IMR-90 (cell line): ENCODE results near the gene ARHGAP32. TPM values are rescaled to one million over a fixed set of nuclear protein-coding genes. Genes with fewer than 3 reads are reported as not detected.

Source experiments
- ATAC-seq: fragments of 200-7000 bp; cut with Tn5 transposase; 2 replicates; pipeline ENCODE4 v1.9.1; 2020; ENCODE audit warnings: low read depth, mild to moderate bottlenecking, moderate library complexity
- BruUV-seq: library from RNA; stranded (reverse); fragments of 400-500 nt; replicated peaks from 2 replicates; lab custom pipeline; 2021; lab: Mats Ljungman, UMichigan
- CTCF ChIA-PET: fragments of 300-600 bp; formaldehyde crosslinking; extraction: SDS; loops from one replicate; lab custom pipeline; 2021; ENCODE audit warnings: antibody characterized with exemption; lab: Yijun Ruan, JAX
- POLR2A ChIA-PET: fragments of 300-600 bp; sonication (Branson Sonifier 250); formaldehyde crosslinking; loops from one replicate; lab custom pipeline; 2022; ENCODE audit warnings: antibody characterized with exemption; ENCODE audit not compliant: unreplicated experiment; lab: Charles Lee
- DNase-seq: peaks from one replicate; pipeline ENCODE4 v3.0.0; 2013
- H2AFZ ChIP-seq: replicated peaks from 2 replicates; pipeline ENCODE3; 2013; ENCODE audit warnings: low read length, mild to moderate bottlenecking; ENCODE audit not compliant: poor library complexity
- H2AK5ac ChIP-seq: 2 replicates; pipeline ENCODE4 v1.6.1; 2013; ENCODE audit warnings: low read depth, low read length, inconsistent platforms
- H2AK9ac ChIP-seq: replicated peaks from 2 replicates; pipeline ENCODE3; 2013; ENCODE audit warnings: mild to moderate bottlenecking, low read depth, low read length, moderate library complexity; ENCODE audit not compliant: poor library complexity
- H2BK120ac ChIP-seq: 2 replicates; pipeline ENCODE4 v1.6.1; 2013; ENCODE audit warnings: low read depth, low read length, inconsistent platforms
- H2BK15ac ChIP-seq: 3 replicates; pipeline ENCODE4 v1.6.1; 2013; ENCODE audit warnings: low read depth, low read length, inconsistent platforms
- H2BK20ac ChIP-seq: 2 replicates; pipeline ENCODE4 v1.6.1; 2013; ENCODE audit warnings: low read depth, mild to moderate bottlenecking, inconsistent platforms, low read length, moderate library complexity
- H2BK5ac ChIP-seq: 2 replicates; pipeline ENCODE4 v1.6.1; 2013; ENCODE audit warnings: mild to moderate bottlenecking, low read depth, low read length, inconsistent platforms; ENCODE audit not compliant: poor library complexity, severe bottlenecking
- H3K14ac ChIP-seq: replicated peaks from 2 replicates; pipeline ENCODE4 v1.6.1; 2013; ENCODE audit warnings: low read depth, low read length, inconsistent platforms
- H3K18ac ChIP-seq: 2 replicates; pipeline ENCODE4 v1.6.1; 2013; ENCODE audit warnings: low read depth, low read length, control low read depth
- H3K23ac ChIP-seq: 2 replicates; pipeline ENCODE4 v1.6.1; 2013; ENCODE audit warnings: low read depth, low read length, inconsistent platforms
- H3K27ac ChIP-seq: 2 replicates; pipeline ENCODE4 v1.5.1; 2013; ENCODE audit warnings: mild to moderate bottlenecking, control low read depth, low read length; ENCODE audit not compliant: insufficient read depth
- H3K27me3 ChIP-seq: 2 replicates; pipeline ENCODE4 v1.6.1; 2013; ENCODE audit warnings: low read length; ENCODE audit not compliant: control insufficient read depth, insufficient read depth
- H3K36me3 ChIP-seq: 2 replicates; pipeline ENCODE4 v1.6.1; 2013; ENCODE audit warnings: low read length, mixed read lengths; ENCODE audit not compliant: control insufficient read depth, insufficient read depth
- H3K4ac ChIP-seq: 2 replicates; pipeline ENCODE4 v1.6.1; 2013; ENCODE audit warnings: low read depth, low read length, inconsistent platforms
- H3K4me1 ChIP-seq: 2 replicates; pipeline ENCODE4 v1.6.1; 2013; ENCODE audit warnings: low read length, mixed read lengths; ENCODE audit not compliant: control insufficient read depth, insufficient read depth
- H3K4me2 ChIP-seq: 2 replicates; pipeline ENCODE4 v1.6.1; 2013; ENCODE audit warnings: low read depth, mild to moderate bottlenecking, control low read depth, low read length, moderate library complexity
- H3K4me3 ChIP-seq: 2 replicates; pipeline ENCODE4 v1.5.1; 2013; ENCODE audit warnings: low read depth, mild to moderate bottlenecking, control low read depth, low read length, moderate library complexity; ENCODE audit not compliant: insufficient read depth
- H3K56ac ChIP-seq: 2 replicates; pipeline ENCODE4 v1.6.1; 2013; ENCODE audit warnings: low read length, inconsistent platforms; ENCODE audit not compliant: insufficient read depth; ENCODE audit errors: extremely low read depth
- H3K79me1 ChIP-seq, 2 experiments: 2 replicates each; pipeline ENCODE4 v1.6.1; 2013; ENCODE audit warnings: low read length in 2 of 2, inconsistent platforms in 1 of 2, low read depth in 1 of 2
- H3K9ac ChIP-seq: 2 replicates; pipeline ENCODE4 v1.6.1; 2013; ENCODE audit warnings: low read depth, low read length, control low read depth
- H3K9me1 ChIP-seq: 2 replicates; pipeline ENCODE4 v1.6.1; 2013; ENCODE audit warnings: low read length, inconsistent platforms; ENCODE audit not compliant: insufficient read depth
- H3K9me3 ChIP-seq: 2 replicates; pipeline ENCODE4 v1.6.1; 2013; ENCODE audit warnings: low read length; ENCODE audit not compliant: control insufficient read depth, insufficient read depth
- H4K20me1 ChIP-seq: 2 replicates; pipeline ENCODE4 v1.6.1; 2013; ENCODE audit warnings: low read length, inconsistent platforms; ENCODE audit not compliant: insufficient read depth
- H4K5ac ChIP-seq: 2 replicates; pipeline ENCODE4 v1.6.1; 2013; ENCODE audit warnings: mild to moderate bottlenecking, low read depth, low read length, control low read depth
- H4K8ac ChIP-seq, 2 experiments: 2 replicates each; pipeline ENCODE4 v1.6.1; 2013; ENCODE audit warnings: low read depth in 2 of 2, low read length in 2 of 2, control low read depth in 1 of 2, inconsistent platforms in 1 of 2
- H4K91ac ChIP-seq: 2 replicates; pipeline ENCODE4 v1.6.1; 2013; ENCODE audit warnings: low read depth, low read length, inconsistent platforms; ENCODE audit not compliant: insufficient read depth
- CHD1 ChIP-seq: IDR thresholded peaks from 2 replicates; pipeline ENCODE4 v1.6.1; 2012; ENCODE audit warnings: low read depth, low read length, improper control_type of control experiment
- CTCF ChIP-seq: conservative IDR thresholded peaks from 2 replicates; pipeline ENCODE4 v1.5.1; 2012; ENCODE audit warnings: mild to moderate bottlenecking, low read depth, low read length, improper control_type of control experiment
- MAFK ChIP-seq: IDR thresholded peaks from 2 replicates; pipeline ENCODE4 v1.6.1; 2012; ENCODE audit warnings: low read depth, low read length, improper control_type of control experiment
- MXI1 ChIP-seq: IDR thresholded peaks from 2 replicates; pipeline ENCODE4 v1.6.1; 2012; ENCODE audit warnings: low read depth, mild to moderate bottlenecking, low read length, moderate library complexity, borderline replicate concordance
- NFE2L2 ChIP-seq: fragments of 150-350 bp; IDR thresholded peaks from 2 replicates; pipeline ENCODE4 v1.6.1; 2016; ENCODE audit warnings: low read depth, mild to moderate bottlenecking, low read length
- POLR2A ChIP-seq: IDR thresholded peaks from 2 replicates; pipeline ENCODE4 v1.6.1; 2012; ENCODE audit warnings: mild to moderate bottlenecking, low read depth, low read length
- RFX5 ChIP-seq: IDR thresholded peaks from 2 replicates; pipeline ENCODE4 v1.8.0; 2012; ENCODE audit warnings: low read depth, mild to moderate bottlenecking, low read length, moderate library complexity
- WGBS, 2 experiments: methylation state at CpG; one replicate each; pipeline versions ENCODE4 v1.1.5 to v1.1.7; 2013; ENCODE audit warnings: missing lambda C conversion rate in 2 of 2; ENCODE audit not compliant: insufficient read length in 1 of 2; ENCODE audit errors: extremely low coverage in 2 of 2; 5-methylcytosine and 5-hydroxymethylcytosine counted together
- dilution Hi-C: fragments of 300-500 bp; cut with HindIII; formaldehyde crosslinking; loops from one replicate; pipeline ENCODE4 v1.14.3; 2018; ENCODE audit warnings: low sequenced_read_pairs; ENCODE audit not compliant: unreplicated experiment
- in situ Hi-C: fragments of 300-500 bp; cut with MboI; formaldehyde crosslinking; loops from 3 replicates; pipeline ENCODE4 v1.14.3; 2019; ENCODE audit warnings: low sequenced_read_pairs, inconsistent platforms, mixed read lengths
- intact Hi-C: fragments of 100-400 bp; cut with micrococcal nuclease; formaldehyde crosslinking; loops from 2 replicates; pipeline ENCODE4 v1.10.0; 2022
- polyA plus RNA-seq, 3 experiments: library from polyadenylated mRNA; depleted of rRNA; stranded (reverse); fragments of >200 nt; gene quantifications; 2 replicates each; pipeline ENCODE4 v1.2.3, GENCODE V29; 2012; ENCODE audit warnings: low replicate concordance in 1 of 3
- total RNA-seq: library from RNA; depleted of rRNA; stranded (reverse); fragments of >200 nt; gene quantifications from 2 replicates; pipeline ENCODE4 v1.2.3, GENCODE V29; 2012

ARHGAP32 gene
- total and polyA plus RNA-seq, 2 of the 4 experiments (the other 2 are of a cell fraction), result 4.1 to 8.4 TPM

- H4K20me1 ChIP-seq, result no peaks in the 10 kb centered on the region
- ChIA-PET CTCF (no interaction called here), POLR2A (no interaction called here)
- dilution Hi-C loops (no loop called here), intact Hi-C loops (loop anchor here (10.0 kb wide), 1 partner anchor 112 kb away; no protein-coding TSS in a partner anchor), in situ Hi-C loops (no loop called here)
- no peak overlapping the region for H4K91ac ChIP-seq
- no peak for TF ChIP-seq POLR2A
- TF ChIP-seq NFE2L2, result no peak
- no peak for TF ChIP-seq CTCF
- TF ChIP-seq MAFK, result no peak
- TF ChIP-seq MXI1, result no peak
- TF ChIP-seq CHD1, result no peak
- no peak for TF ChIP-seq RFX5
- H3K4ac ChIP-seq, result no peak overlapping the region
- ATAC-seq (no peak), DNase-seq (no peak)
- no peaks in the 10 kb centered on the region for H3K4me1 ChIP-seq
- no peak overlapping the region for H2BK20ac ChIP-seq
- 93% methylated on average over 3 of the region's 8 CpGs; no CpG with 5 or more reads in 1 of the 2 experiments for WGBS, 2 experiments
- H2AK9ac ChIP-seq, result no peak overlapping the region
- no peaks in the 10 kb centered on the region for H3K9me3 ChIP-seq
- no peak overlapping the region for H2AK5ac ChIP-seq
- H2BK120ac ChIP-seq, result no peak overlapping the region
- H3K56ac ChIP-seq, result no peak overlapping the region
- H3K36me3 ChIP-seq, result peaks cover 6% of the 10 kb centered on the region; the same call in 1 of the 2 replicates
- H2BK5ac ChIP-seq, result no peak overlapping the region
- H2BK15ac ChIP-seq, result no peak overlapping the region
- BruUV-seq, result no TSS peak
- H3K4me2 ChIP-seq, result no peak overlapping the region
- no peak overlapping the region for H3K14ac ChIP-seq
- H3K79me1 ChIP-seq, result no peaks in the 10 kb centered on the region
- H3K4me3 ChIP-seq, result no peak overlapping the region
- no peak overlapping the region for H4K8ac ChIP-seq
- H3K18ac ChIP-seq, result no peak overlapping the region
- no peak overlapping the region for H3K9ac ChIP-seq
- no peaks in the 10 kb centered on the region for H3K27me3 ChIP-seq
- H3K23ac ChIP-seq, result no peak overlapping the region
- H2AFZ ChIP-seq, result no peak overlapping the region
- H3K27ac ChIP-seq, result no peak overlapping the region
- H3K9me1 ChIP-seq, result peaks cover 3% of the 10 kb centered on the region; the same call in 1 of the 2 replicates
- no peak overlapping the region for H4K5ac ChIP-seq
Observed at GRCh38 chr11:128983023-128983422, 209.1 kb downstream of the ARHGAP32 start.
